WTC11 (cell line): ENCODE results near the gene TMEM218. TPM values are rescaled to one million over a fixed set of nuclear protein-coding genes. Genes with fewer than 3 reads are reported as not detected.

Source experiments
- ATAC-seq: fragments of 200-7000 bp; cut with Tn5 transposase; 2 replicates; pipeline ENCODE4 v1.10.0; 2021; ENCODE audit warnings: mild to moderate bottlenecking, moderate library complexity
- CTCF ChIA-PET: fragments of 300-600 bp; sonication (Branson Sonifier 250); formaldehyde crosslinking; loops from one replicate; lab custom pipeline; 2021; ENCODE audit warnings: antibody characterized with exemption; lab: Charles Lee
- POLR2A ChIA-PET: fragments of 350-600 bp; sonication (Branson Sonifier 250); formaldehyde crosslinking; loops from one replicate; lab custom pipeline; 2021; ENCODE audit warnings: antibody characterized with exemption; lab: Charles Lee
- DNase-seq: peaks from one replicate; pipeline ENCODE4 v3.0.0; 2021; ENCODE audit warnings: low spot score
- H3K27ac Mint-ChIP-seq: 2 replicates; pipeline ENCODE4 v1.8.0; 2021; ENCODE audit warnings: mixed read lengths
- H3K27me3 Mint-ChIP-seq: 2 replicates; pipeline ENCODE4 v1.8.0; 2021; ENCODE audit warnings: low read depth, mild to moderate bottlenecking, moderate library complexity, mixed read lengths
- H3K36me3 Mint-ChIP-seq: 2 replicates; pipeline ENCODE4 v1.8.0; 2021; ENCODE audit warnings: mixed read lengths
- H3K4me1 Mint-ChIP-seq: 2 replicates; pipeline ENCODE4 v1.8.0; 2022; ENCODE audit warnings: mixed read lengths
- H3K4me3 Mint-ChIP-seq: 2 replicates; pipeline ENCODE4 v1.8.0; 2021; ENCODE audit warnings: mild to moderate bottlenecking, moderate library complexity, mixed read lengths
- H3K9me3 Mint-ChIP-seq: 2 replicates; pipeline ENCODE4 v1.8.0; 2021; ENCODE audit warnings: mixed read lengths
- ATF1 ChIP-seq: sonication (generic); formaldehyde crosslinking; IDR thresholded peaks from 2 replicates; pipeline ENCODE4 v1.8.1; 2023; ENCODE audit warnings: mild to moderate bottlenecking, moderate library complexity, missing genetic modification reagents
- FOXJ3 ChIP-seq: sonication (generic); formaldehyde crosslinking; IDR thresholded peaks from 2 replicates; pipeline ENCODE4 v1.9.0; 2021; ENCODE audit warnings: missing genetic modification reagents, mild to moderate bottlenecking, borderline replicate concordance
- GABPB1 ChIP-seq: sonication (generic); formaldehyde crosslinking; IDR thresholded peaks from 2 replicates; pipeline ENCODE4 v1.8.1; 2023; ENCODE audit warnings: mild to moderate bottlenecking, missing genetic modification reagents
- HMGA2 ChIP-seq: fragments of 250-450 bp; sonication (Bioruptor Pico); IDR thresholded peaks from 2 replicates; pipeline ENCODE4 v1.4.0; 2021; ENCODE audit warnings: mild to moderate bottlenecking, moderate library complexity
- HMGXB4 ChIP-seq: sonication (generic); formaldehyde crosslinking; IDR thresholded peaks from 2 replicates; pipeline ENCODE4 v1.8.1; 2023; ENCODE audit warnings: mild to moderate bottlenecking, moderate library complexity, missing genetic modification reagents
- IRF2 ChIP-seq: sonication (generic); formaldehyde crosslinking; IDR thresholded peaks from 2 replicates; pipeline ENCODE4 v1.8.0; 2022; ENCODE audit warnings: low read depth, missing genetic modification reagents, borderline replicate concordance
- PREB ChIP-seq: sonication (generic); formaldehyde crosslinking; IDR thresholded peaks from 2 replicates; pipeline ENCODE4 v1.8.1; 2022; ENCODE audit warnings: mild to moderate bottlenecking, missing genetic modification reagents, moderate library complexity, borderline replicate concordance
- RORB ChIP-seq: fragments of 250-450 bp; sonication (Bioruptor Pico); IDR thresholded peaks from 2 replicates; pipeline ENCODE4 v1.9.0; 2021; ENCODE audit warnings: mild to moderate bottlenecking
- TCF7 ChIP-seq: sonication (generic); formaldehyde crosslinking; IDR thresholded peaks from 2 replicates; pipeline ENCODE4 v1.8.0; 2022; ENCODE audit warnings: mild to moderate bottlenecking, low read depth, missing genetic modification reagents, moderate library complexity
- TEAD4 ChIP-seq: sonication (generic); formaldehyde crosslinking; IDR thresholded peaks from 2 replicates; pipeline ENCODE4 v1.8.0; 2022; ENCODE audit warnings: mild to moderate bottlenecking, missing genetic modification reagents
- ZBTB21 ChIP-seq: sonication (generic); formaldehyde crosslinking; IDR thresholded peaks from 2 replicates; pipeline ENCODE4 v1.8.1; 2023; ENCODE audit warnings: mild to moderate bottlenecking, missing genetic modification reagents, borderline replicate concordance
- ZNF317 ChIP-seq: sonication (generic); formaldehyde crosslinking; IDR thresholded peaks from 2 replicates; pipeline ENCODE4 v1.8.1; 2023; ENCODE audit warnings: low read depth, mild to moderate bottlenecking, moderate library complexity, missing genetic modification reagents, borderline replicate concordance
- ZNF416 ChIP-seq: fragments of 250-450 bp; sonication (Bioruptor Pico); IDR thresholded peaks from 2 replicates; pipeline ENCODE4 v1.9.0; 2021; ENCODE audit warnings: mild to moderate bottlenecking, inconsistent platforms
- ZNF423 ChIP-seq: fragments of 250-450 bp; sonication (Bioruptor Pico); IDR thresholded peaks from 2 replicates; pipeline ENCODE4 v2.1.2; 2022; ENCODE audit warnings: mild to moderate bottlenecking, moderate library complexity
- ZNF425 ChIP-seq: fragments of 250-450 bp; sonication (Bioruptor Pico); conservative IDR thresholded peaks from 2 replicates; pipeline ENCODE4 v1.9.0; 2021; ENCODE audit warnings: mild to moderate bottlenecking
- ZSCAN18 ChIP-seq: fragments of 250-450 bp; sonication (Bioruptor Pico); IDR thresholded peaks from 2 replicates; pipeline ENCODE4 v2.1.2; 2022; ENCODE audit warnings: mild to moderate bottlenecking, moderate library complexity
- total RNA-seq: library from RNA; stranded (reverse); gene quantifications from 3 replicates; pipeline ENCODE4 v1.2.3, GENCODE V29; 2021
- TF ChIP-seq, protein P1 (sequence below): sonication (generic); formaldehyde crosslinking; IDR thresholded peaks from 2 replicates; pipeline ENCODE4 v1.8.1; 2022; ENCODE audit warnings: missing genetic modification reagents, borderline replicate concordance

TMEM218 gene
- total RNA-seq, 1 experiment from 2014 or later: 10.3 TPM

GRCh38 chr11:125061281-125061680 is 50.1 kb downstream of the TMEM218 start:
- ChIA-PET CTCF (interaction anchor here (0.9 to 1.0 kb wide), 2 partner anchors 8 to 185 kb away, joined by 3 read pairs; no protein-coding TSS in a partner anchor), POLR2A (interaction anchor here (0.6 kb wide), 1 partner anchor 453 kb away, joined by 3 read pairs; no protein-coding TSS in a partner anchor)
- Mint-ChIP-seq H3K36me3 (no peaks in the 10 kb centered on the region), H3K27ac (no peak overlapping the region), H3K4me3 (no peak overlapping the region), H3K27me3 (peaks cover 57% of the 10 kb centered on the region), H3K4me1 (peaks cover 8% of the 10 kb centered on the region; the same call in 1 of the 2 replicates), H3K9me3 (no peaks in the 10 kb centered on the region)
- ATAC-seq (no peak), DNase-seq (no peak)
- TF ChIP-seq IRF2 (CRISPR knock-in tag): no peak
- no peak for TF ChIP-seq HMGA2
- TF ChIP-seq TCF7: no peak
- no peak for TF ChIP-seq ZNF425
- no peak for TF ChIP-seq FOXJ3 (CRISPR knock-in tag)
- TF ChIP-seq ZSCAN18 (CRISPR knock-in tag): no peak
- no peak for TF ChIP-seq GABPB1
- TF ChIP-seq HMGXB4: no peak
- no peak for TF ChIP-seq ATF1 (CRISPR knock-in tag)
- no peak for TF ChIP-seq ZNF416 (CRISPR knock-in tag)
- TF ChIP-seq, protein P1, sequence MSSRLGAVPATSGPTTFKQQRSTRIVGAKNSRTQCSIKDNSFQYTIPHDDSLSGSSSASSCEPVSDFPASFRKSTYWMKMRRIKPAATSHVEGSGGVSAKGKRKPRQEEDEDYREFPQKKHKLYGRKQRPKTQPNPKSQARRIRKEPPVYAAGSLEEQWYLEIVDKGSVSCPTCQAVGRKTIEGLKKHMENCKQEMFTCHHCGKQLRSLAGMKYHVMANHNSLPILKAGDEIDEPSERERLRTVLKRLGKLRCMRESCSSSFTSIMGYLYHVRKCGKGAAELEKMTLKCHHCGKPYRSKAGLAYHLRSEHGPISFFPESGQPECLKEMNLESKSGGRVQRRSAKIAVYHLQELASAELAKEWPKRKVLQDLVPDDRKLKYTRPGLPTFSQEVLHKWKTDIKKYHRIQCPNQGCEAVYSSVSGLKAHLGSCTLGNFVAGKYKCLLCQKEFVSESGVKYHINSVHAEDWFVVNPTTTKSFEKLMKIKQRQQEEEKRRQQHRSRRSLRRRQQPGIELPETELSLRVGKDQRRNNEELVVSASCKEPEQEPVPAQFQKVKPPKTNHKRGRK (CRISPR knock-in tag): no peak
- no peak for TF ChIP-seq ZNF317 (CRISPR knock-in tag)
- TF ChIP-seq ZNF423 (CRISPR knock-in tag): no peak

DNA sequence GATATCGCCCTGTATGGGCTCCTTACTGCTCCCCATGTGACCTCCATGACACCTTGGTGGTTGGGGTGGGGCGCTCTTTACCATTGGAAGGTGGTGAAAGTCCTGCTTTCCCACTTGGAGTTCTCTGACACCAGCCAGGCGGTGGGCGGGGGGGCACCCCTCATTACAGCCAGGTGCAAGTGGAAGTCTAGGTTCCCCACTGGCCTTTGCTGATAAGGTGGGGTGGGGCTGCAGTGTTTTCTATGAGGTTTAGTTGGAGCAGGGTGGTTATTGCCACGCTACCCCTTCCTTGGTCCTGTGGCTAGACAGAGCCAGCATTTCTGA is 53.8 kb downstream of the TMEM218 start:
- ATAC-seq: no peak
- H3K27ac Mint-ChIP-seq: no peak overlapping the region
- no peaks in the 10 kb centered on the region for H3K36me3 Mint-ChIP-seq
- no peaks in the 10 kb centered on the region for H3K9me3 Mint-ChIP-seq
- peaks cover 26% of the 10 kb centered on the region for H3K27me3 Mint-ChIP-seq
- POLR2A ChIA-PET: no interaction called here
- CTCF ChIA-PET: no interaction called here
- 0 out of 2 replicates have a peak, but pooled peaks cover 2% of the 10 kb centered on the region for H3K4me1 Mint-ChIP-seq
- DNase-seq: no peak
- H3K4me3 Mint-ChIP-seq: no peak overlapping the region
- no peak for TF ChIP-seq TEAD4
- no peak for TF ChIP-seq ZBTB21 (CRISPR knock-in tag)
- TF ChIP-seq PREB: no peak
- TF ChIP-seq RORB: no peak
